Upper lobe of left lung (tissue), 4 donors: ENCODE measurements around the gene MVD.

Experiments used
- CTCF ChIP-seq, 6 experiments: fragments of 450-650 bp in 4 of 6; fragments of 200-600 bp in 2 of 6; sonication (generic) in 2 of 6; IDR thresholded peaks; one replicate each; pipeline ENCODE4 v1.5.1; 2016 to 2019; ENCODE audit warnings: antibody characterized with exemption in 6 of 6
- POLR2A ChIP-seq, 4 donors: fragments of 450-650 bp; IDR thresholded peaks; one replicate each; pipeline ENCODE4 v1.5.1; 2016 to 2017; ENCODE audit warnings: antibody characterized with exemption in 4 of 4, mild to moderate bottlenecking in 2 of 4
- POLR2AphosphoS5 ChIP-seq, 2 donors: sonication (generic); formaldehyde crosslinking; IDR thresholded peaks; one replicate each; pipeline ENCODE4 v1.5.1; 2017; ENCODE audit warnings: antibody characterized with exemption in 2 of 2

- TF ChIP-seq POLR2A (IDR thresholded peaks at IDR 0.05) (no peak), CTCF (IDR thresholded peaks at IDR 0.05) (no peak), POLR2AphosphoS5 (IDR thresholded peaks at IDR 0.05) (no peak)
Measured at GRCh38 chr16:88627531-88628411, 35.1 kb downstream of the MVD start.
